Islet of Langerhans (tissue), 1 donor: ENCODE data around the gene UAP1.

Experiments used
- FAIRE-seq: peaks from one replicate; lab custom pipeline; 2011; peaks lifted over from hg19 to GRCh38; lab: Jason Lieb, UNC

Gene UAP1

DNA sequence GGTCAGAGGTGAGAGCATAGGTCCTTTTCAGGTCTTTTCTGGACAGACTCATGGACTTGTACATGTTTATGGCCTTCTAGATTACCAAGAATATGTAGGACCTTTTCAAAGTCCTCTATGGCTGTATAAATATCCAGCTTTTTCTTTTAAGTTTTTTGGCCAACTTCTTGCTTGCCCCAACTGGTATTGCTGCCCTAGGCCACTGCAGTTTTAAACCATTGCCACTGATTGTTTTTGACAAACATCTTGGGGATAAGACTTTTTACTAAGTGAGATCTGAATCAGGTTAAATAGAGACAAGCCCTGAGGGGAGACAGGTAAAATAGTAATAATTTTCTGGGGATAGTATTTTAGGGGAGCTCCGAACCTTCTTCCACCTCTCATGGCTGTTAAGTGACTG, 56.0 kb downstream of the UAP1 start:
- FAIRE-seq, result no peak

DNA sequence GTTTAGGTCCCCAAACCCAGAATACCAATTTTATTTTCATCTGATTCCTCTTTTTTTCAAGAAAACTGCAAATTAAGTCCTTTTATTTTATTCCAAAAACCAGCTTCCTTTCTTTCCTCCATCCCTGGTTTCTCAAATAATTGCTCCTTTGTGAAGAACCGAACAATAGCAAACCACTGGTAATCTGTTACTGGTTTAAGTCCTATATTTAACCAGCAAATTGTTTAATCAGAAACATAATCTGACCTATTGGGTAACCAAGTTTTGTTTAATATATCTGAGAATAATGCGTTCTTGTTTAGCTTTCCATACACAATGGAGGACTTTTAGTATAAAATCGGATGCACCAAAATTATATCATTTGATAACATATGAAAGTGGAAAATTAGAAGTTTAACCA, 57.6 kb downstream of the UAP1 start:
- FAIRE-seq, result no peak

DNA sequence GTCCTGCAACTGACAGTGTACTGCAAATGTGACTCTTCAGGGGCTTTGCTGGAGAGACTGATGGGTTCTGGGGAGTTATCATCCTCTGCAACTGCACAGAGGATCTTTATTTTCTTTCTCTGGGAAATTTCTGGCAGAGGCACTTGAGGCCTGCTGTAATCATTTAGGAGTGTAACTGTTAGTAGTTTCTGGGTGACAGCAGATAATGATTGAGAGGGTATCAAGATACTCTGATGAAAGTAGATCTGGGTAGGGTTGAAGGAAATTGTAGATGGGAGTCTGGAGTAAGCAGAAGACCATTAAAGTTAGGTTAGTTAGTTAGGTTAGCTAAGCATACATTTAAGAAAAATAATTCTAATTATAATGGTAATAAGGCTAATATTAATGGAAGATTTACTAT, 59.7 kb downstream of the UAP1 start:
- no peak for FAIRE-seq

DNA sequence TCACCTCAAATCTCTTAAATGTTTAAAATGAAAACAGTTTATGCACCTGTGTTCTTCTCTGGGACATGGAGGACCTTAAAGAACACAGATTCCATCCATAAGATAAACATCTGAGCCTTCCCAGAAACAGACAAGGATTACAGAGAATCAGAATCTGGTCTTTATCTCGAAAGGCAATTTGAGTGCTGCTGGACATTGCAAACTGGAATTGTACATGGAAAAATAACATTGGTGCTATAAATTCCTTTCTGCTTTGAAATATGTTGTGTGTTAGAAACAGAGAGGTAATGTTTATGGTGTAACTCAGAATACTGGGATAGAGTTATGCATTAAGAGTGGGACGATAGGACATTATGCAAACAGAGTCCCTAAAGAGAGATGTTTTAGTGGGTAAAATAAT, 64.2 kb downstream of the UAP1 start:
- FAIRE-seq, result no peak

DNA sequence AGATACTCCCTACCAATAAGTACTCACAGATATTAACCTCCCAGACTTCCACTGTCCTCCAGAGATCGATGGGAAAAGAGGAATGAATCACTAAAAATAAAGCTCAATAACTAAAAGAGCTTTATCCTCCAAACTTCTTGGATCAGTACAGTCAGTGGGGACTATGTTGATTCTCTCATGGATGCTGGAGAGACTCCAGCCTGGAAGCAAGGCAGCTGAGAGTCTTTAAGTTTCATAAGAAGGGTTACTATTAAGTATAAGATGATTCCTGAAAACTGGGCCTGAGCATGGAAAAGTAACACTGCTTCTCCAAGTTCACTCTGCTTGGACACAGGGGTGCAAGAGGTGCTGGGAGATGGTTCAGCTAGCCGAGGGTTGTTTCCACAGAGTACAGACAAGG, 64.6 kb downstream of the UAP1 start:
- FAIRE-seq, result no peak

DNA sequence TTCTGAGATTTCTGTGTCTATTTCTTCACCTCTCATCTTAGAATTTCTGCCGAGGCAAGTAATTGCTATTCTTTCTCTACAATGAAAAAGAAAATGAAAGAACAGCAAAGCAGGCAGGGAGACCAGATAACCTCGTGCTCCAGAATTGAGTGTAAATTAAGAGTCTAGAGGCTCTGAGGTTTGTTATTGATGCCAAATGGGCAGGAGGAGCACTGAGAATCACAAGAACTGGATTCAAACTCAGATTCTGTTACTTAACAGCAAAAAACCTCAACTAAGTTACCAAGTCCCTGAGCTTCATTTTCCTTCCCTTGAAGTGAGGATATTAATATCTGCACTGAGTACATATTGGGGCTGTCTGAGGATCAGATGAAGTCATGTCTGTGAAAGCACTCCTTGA, 65.2 kb downstream of the UAP1 start:
- FAIRE-seq, result no peak

DNA sequence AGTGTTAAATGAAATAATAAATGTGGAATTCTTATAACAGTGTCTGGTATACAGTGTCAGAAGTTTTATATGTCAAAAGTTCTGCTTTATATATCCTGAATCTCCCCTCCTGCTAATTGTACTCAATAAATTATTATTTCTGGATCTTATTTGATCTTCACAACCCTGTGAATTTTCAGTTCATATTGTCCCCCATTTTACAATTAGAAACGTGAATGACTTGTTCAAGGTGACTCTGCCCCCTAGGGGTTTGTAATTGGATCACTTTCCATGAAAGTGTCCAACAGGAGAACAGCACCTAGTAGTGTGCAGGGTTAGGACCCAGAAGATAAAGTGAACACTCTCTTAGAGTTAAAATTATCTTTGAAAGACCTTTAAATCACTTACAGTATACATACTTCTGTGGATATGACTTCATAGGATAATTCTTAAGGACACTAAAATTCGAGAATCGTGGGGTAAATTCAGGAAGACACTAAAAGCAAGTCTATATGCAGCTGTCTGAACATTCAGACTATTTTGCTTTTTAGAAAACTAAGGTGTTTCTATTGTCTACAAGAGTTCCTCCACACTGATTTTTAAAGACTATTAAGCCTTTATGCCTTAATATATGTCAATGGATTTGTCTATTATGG, 66.3 kb downstream of the UAP1 start:
- no peak for FAIRE-seq

DNA sequence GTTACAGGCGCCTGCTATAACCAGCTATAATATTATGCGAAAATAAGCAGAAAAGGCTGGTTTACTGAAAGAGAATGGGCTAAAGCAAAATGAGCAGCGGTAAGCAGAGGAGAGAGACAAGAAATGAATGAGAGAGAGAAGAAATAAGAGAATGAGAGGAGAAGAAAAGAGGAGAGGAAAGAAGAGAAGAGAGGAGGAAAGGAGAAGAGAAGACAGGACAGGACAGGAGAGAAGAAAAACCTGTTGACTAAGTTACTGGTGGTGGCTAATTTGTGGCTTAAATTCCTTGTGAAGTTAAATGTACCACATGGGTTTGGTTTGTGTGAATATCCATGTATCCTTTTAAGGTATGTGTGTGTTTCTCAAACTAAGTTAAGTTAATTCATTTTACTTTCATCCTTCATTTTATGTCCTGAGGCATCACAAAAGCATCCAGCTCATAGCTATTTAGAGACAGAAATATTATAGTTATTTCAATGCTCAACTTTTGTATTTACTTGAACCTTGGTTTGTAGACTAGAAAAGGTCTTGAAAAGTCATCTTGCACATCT, 67.6 kb downstream of the UAP1 start:
- no peak for FAIRE-seq

DNA sequence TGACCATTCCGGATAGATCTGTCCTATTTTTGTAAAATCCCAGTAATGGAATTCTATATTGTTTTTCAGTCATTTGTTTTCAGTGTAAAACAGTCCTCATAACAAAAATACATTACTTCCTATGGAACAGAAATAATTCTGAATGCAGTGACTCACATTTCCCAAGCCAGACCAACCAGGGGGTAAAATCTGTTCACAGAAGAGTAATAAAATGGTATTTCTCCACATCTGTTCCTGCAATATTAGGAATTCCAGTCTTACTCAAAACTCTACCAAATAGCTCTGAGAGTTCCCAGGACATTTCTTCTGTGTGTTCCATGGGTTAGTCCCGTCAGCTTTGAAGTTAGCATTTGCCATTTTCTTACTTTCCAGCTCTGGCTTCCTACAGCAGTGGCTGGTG, 68.1 kb downstream of the UAP1 start:
- no peak for FAIRE-seq

DNA sequence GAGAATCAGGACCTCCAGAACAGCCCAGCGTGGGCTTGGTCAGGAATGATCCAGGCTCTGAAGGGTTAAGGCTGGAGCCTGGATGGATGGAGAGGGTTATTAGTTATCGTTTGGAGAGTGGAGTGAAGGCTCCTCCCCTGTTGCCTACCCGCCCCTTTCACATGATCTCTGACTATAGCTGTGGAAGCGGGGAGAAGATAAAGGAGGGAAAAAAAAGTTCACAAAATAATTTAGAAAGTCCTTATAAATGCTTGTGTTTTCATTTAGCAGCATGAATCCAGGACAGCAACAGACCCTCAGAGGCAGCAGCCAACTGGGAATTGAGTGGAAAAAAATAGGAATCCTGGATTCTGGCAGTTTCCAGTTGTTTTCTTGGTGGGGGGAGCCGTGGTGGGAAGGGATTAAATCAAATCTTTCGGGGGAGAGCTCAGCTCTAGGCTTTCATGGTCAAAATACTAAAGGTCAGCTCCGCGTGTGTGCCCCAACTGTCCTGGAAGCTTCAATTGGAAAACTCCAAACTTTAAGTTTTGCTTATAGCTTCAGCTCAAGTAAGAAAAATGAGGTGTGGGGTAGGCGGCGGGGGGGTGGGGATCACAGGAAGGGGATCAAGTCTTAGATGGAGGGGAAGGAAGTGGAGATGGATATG, 70.1 kb downstream of the UAP1 start:
- no peak for FAIRE-seq

DNA sequence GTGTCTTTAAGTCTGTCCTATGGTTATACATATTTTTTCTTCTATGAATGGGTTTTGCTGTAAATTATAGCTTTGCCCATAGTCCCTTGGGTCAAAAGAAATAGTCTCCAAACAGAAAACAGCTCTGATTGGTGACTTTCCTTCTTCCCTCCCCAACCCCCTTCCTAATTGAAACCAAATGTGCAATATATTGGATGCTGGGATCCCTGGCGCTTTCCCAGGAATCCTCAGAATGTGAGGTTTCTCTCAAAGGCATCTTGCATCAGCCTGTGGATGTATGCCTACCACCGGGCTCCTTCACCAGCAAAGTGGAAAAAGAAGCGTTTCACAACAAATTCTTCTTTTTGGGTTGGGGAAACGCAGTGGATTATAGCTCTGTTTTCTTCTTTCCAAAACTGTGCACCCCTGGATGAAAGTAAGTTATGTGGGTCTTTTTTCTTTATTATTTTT, 70.7 kb downstream of the UAP1 start, which contains the start of gene DDR2:
DDR2 (plus strand) TSS at position 248 of the 450 bp plus-strand sequence. CDS start 86,600 bp downstream, outside the sequence.
- FAIRE-seq, result no peak

DNA sequence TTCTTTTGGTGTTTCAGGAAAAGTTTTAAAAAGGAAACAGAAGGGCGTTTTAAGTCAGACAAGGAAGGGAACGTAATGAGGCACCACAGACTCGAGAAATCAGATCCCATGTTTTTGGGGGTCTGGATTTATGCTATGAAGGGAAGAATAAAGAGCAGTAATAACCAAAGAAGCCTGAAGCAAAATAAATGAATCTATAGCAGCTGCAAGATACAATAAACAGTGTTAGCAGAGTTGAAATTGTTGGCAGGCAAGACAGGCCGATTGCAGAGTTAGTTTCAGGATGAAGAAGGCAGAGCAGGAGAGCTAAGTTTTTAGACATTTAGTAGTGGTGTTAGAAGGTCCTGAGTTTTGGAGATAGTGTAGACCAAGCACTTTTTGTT, 71.2 kb downstream of the UAP1 start:
- FAIRE-seq, result no peak

DNA sequence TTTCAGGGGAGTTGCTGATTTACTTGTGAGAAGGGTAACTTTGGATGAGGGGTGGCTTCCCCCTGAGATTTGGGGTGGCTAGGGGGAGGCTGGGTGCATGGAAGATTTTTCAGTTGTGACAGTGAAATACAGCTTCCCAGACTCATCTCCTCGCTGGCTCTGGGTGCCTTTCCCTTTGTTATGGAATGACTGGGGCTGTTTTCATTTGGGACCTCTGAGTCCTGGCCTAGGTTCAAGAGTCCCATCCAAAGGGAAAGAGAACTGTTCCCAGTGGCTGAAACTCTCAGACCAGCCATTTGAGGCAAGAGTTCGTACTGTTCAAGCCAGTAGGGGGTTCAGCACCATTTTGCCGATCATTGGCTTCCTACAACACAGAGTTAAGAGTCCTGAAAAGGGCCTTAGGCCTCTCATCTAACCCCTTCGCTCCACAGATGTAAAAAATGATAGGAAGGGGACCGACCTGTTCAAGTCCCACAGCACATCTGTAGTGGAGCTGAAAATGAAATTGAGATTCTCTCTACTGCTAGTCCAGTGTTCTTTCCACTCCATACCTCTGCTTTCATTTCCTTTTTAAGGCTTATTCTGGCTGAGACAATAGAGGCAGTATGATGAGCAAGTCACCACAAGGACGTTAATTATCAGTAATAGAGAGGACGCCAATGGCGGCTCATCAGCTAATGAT, 71.7 kb downstream of the UAP1 start:
- FAIRE-seq, result no peak

DNA sequence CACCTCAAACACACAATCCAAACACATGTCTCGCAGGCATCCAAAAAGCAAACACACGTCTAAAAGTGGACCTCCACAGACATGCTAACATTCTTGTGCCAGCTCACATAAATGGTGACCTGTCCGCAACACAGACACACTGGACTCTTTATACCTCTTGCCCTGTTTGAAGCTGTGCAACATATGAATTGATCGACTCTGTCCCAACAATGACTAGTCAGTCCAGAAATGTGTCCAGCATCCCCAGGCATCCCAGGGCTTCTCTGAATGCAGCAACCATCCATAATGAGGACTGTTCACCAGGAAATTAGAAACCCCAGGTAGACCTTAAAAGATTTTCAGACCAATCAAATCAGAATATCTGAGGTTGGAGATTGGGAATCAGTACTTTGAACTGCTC, 73.9 kb downstream of the UAP1 start:
- no peak for FAIRE-seq

DNA sequence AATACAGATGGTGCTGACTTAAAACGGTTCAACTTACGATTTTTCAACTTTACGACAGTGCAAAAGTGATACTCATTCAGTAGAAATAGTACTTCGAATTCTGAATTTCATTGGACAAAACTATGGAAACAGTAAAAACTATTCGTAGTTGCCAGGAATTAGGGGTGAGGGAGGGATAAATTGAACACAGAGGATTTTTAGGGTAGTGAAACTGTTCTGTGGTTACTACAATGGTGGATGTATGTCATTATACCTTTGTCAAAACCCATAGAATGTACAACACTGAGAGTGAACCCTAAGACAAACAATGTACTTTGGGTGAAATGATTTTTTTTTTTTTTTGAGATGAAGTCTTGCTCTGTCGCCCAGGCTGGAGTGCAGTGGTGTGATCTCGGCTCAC, 78.2 kb downstream of the UAP1 start:
- FAIRE-seq, result no peak

DNA sequence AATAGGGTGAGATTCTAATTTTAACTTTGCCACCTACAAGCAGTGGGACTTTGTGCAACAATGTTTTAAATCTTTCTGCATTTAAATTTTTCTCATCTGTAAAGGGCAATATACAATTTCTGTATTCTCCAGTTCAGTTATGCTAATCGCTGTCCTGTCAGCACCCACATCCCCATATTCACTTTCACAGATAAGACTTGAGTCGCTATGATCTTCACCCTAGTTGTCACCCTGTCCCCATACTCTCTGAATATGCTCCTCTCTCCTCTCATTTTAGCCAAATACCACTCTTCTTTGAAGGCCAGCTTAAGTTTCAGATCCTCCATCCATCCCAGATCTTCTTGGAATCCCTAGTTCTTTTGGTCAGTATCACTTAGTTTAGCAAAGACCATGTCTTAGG, 79.6 kb downstream of the UAP1 start:
- no peak for FAIRE-seq

DNA sequence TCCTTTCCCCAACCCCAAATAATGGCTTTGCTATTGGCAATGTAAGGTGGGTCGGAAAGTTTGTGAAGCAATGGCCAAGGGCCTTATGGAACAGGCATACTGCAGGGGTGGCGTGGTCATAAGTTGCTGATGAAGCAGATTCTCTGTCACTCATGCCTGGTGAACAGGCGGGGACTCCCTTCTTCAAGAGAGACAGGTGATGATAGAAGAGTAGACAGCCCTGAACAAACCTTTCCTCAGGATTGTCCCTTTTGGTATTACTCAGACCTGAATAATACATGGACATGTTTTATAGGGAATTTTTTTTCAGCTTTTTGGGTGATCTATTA, 83.4 kb downstream of the UAP1 start:
- FAIRE-seq, result no peak

DNA sequence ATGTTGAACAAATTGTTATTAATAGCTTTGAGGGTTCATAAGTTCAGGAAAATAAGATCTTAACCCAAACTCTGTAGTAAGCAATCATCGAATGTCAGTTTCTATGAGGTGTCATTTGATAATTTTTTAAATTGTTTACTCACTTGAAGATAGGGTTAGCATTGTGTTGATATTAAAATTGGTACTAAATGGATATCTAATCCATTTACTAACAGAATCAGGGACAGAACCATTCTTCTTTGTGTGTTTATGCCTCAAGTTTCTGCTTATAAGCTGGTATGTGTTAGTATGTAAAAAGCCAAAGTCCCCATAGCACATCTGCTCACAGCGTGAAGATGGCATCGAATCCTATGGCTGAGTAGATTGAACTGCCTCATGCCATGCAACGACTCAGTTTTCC, 84.1 kb downstream of the UAP1 start:
- FAIRE-seq, result no peak

DNA sequence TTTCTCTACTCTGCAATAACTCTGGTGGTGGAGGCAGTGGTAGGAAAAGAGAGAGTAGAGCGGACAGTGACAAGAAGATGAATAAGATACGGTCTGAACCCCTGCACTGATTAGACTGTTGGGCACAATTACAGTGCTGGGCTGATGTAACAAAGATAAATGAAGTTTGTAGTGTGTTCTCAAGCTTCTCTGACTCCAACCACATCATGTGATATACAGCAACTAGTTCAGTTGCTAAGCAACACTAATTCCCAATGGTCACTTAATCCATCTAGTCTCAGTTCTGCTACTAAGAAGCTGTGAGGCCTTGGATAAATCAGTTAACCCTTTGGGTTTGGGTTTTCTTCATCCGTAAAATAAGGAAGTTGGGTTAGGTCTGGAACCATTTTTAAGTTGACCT, 88.1 kb downstream of the UAP1 start:
- no peak for FAIRE-seq
